ENCODE results near the gene LRP2. TPM values are rescaled to one million over a fixed set of nuclear protein-coding genes. Genes with fewer than 3 reads are reported as not detected.

LRP2 gene
- total RNA-seq, 1 donor from 2014 or later: 1.00 TPM

GRCh38 chr2:169229590-169229989 is 132.7 kb downstream of the LRP2 start:
- no peaks in the 10 kb centered on the region for H3K79me2 ChIP-seq (ENCODE audit: insufficient read depth, low read length)
- H3K27ac Mint-ChIP-seq (ENCODE audit: unreplicated experiment): no peak overlapping the region
- H2AFZ ChIP-seq (ENCODE audit: low read depth, low read length): no peak overlapping the region
- H3K36me3 Mint-ChIP-seq (ENCODE audit: low read depth, unreplicated experiment): no peaks in the 10 kb centered on the region
- no peak for FAIRE-seq
- no peak overlapping the region for H3K4me3 Mint-ChIP-seq (ENCODE audit: unreplicated experiment)
- DNase-seq (ENCODE audit: low read depth): no peak
- no peaks in the 10 kb centered on the region for H3K27me3 ChIP-seq (ENCODE audit: insufficient read depth, low read length)
- H3K27me3 Mint-ChIP-seq (ENCODE audit: low read depth, unreplicated experiment): peaks cover 7% of the 10 kb centered on the region
- H3K4me2 ChIP-seq (ENCODE audit: low read length): no peak overlapping the region
- no peaks in the 10 kb centered on the region for H3K4me1 Mint-ChIP-seq (ENCODE audit: low read depth, unreplicated experiment)
- H3K27ac ChIP-seq (ENCODE audit: low read depth, low read length): no peak overlapping the region
- no peak overlapping the region for H3K9ac ChIP-seq (ENCODE audit: low read length)
- H3K4me1 ChIP-seq (ENCODE audit: insufficient read depth, low read length): no peaks in the 10 kb centered on the region
- no peak overlapping the region for H3K4me3 ChIP-seq (ENCODE audit: insufficient read depth, low read depth, low read length)
- no peaks in the 10 kb centered on the region for H4K20me1 ChIP-seq (ENCODE audit: insufficient read depth, low read length)
- no peaks in the 10 kb centered on the region for H3K9me3 ChIP-seq (ENCODE audit: insufficient read depth, low read depth, low read length)
- TF ChIP-seq EZH2 (IDR thresholded peaks at IDR 0.05; ENCODE audit: insufficient read depth, low read length) (no peak), CTCF (IDR thresholded peaks at IDR 0.05; ENCODE audit: insufficient read depth, low read depth, low read length) (no peak)
- H3K36me3 ChIP-seq (ENCODE audit: insufficient read depth, low read length): no peaks in the 10 kb centered on the region
- no peaks in the 10 kb centered on the region for H3K9me3 Mint-ChIP-seq (ENCODE audit: unreplicated experiment)

- no peaks in the 10 kb centered on the region for H3K36me3 Mint-ChIP-seq (ENCODE audit: low read depth, unreplicated experiment)
- no peak overlapping the region for H3K4me3 ChIP-seq (ENCODE audit: insufficient read depth, low read depth, low read length)
- no peak for DNase-seq (ENCODE audit: low read depth)
Measured at GRCh38 chr2:169225906-169226305, 136.4 kb downstream of the LRP2 start.

More at GRCh38 chr2:169225906-169226305, 136.4 kb downstream of the LRP2 start:
- no peak for FAIRE-seq
- Histone ChIP-seq H3K9me3 (ENCODE audit: insufficient read depth, low read depth, low read length) (no peaks in the 10 kb centered on the region), H2AFZ (ENCODE audit: low read depth, low read length) (no peak overlapping the region), H3K9ac (ENCODE audit: low read length) (no peak overlapping the region), H3K4me2 (ENCODE audit: low read length) (no peak overlapping the region), H4K20me1 (ENCODE audit: insufficient read depth, low read length) (no peaks in the 10 kb centered on the region), H3K4me1 (ENCODE audit: insufficient read depth, low read length) (no peaks in the 10 kb centered on the region), H3K27ac (ENCODE audit: low read depth, low read length) (no peak overlapping the region), H3K79me2 (ENCODE audit: insufficient read depth, low read length) (no peaks in the 10 kb centered on the region), H3K27me3 (ENCODE audit: insufficient read depth, low read length) (no peaks in the 10 kb centered on the region), H3K36me3 (ENCODE audit: insufficient read depth, low read length) (no peaks in the 10 kb centered on the region)
- TF ChIP-seq CTCF (IDR thresholded peaks at IDR 0.05; ENCODE audit: insufficient read depth, low read depth, low read length) (no peak), EZH2 (IDR thresholded peaks at IDR 0.05; ENCODE audit: insufficient read depth, low read length) (no peak)
- no peak overlapping the region for H3K4me3 Mint-ChIP-seq (ENCODE audit: unreplicated experiment)
- H3K27me3 Mint-ChIP-seq (ENCODE audit: low read depth, unreplicated experiment): no peaks in the 10 kb centered on the region
- H3K9me3 Mint-ChIP-seq (ENCODE audit: unreplicated experiment): no peaks in the 10 kb centered on the region
- H3K27ac Mint-ChIP-seq (ENCODE audit: unreplicated experiment): no peak overlapping the region
- H3K4me1 Mint-ChIP-seq (ENCODE audit: low read depth, unreplicated experiment): no peaks in the 10 kb centered on the region

Data from astrocyte (in vitro differentiated cells and primary cell).